ENCODE data around the gene HNRNPC.
"Not testable (repeated sequence)": the region's sequence is repeated elsewhere in the genome, so short reads cannot be mapped to it uniquely, and the experiment has no call there.

HNRNPC gene

GRCh38 chr14:21244544-21244943 lies 24.7 kb downstream of the HNRNPC start:
- DNase-seq (ENCODE audit: low spot score) = no peak

- DNase-seq (ENCODE audit: low spot score) = no peak
Measured at GRCh38 chr14:21241218-21241819, 27.9 kb downstream of the HNRNPC start.

- DNase-seq (ENCODE audit: low spot score) = no peak
Measured at GRCh38 chr14:21240417-21240816, 28.8 kb downstream of the HNRNPC start.

GRCh38 chr14:21238823-21239518 lies 30.3 kb downstream of the HNRNPC start:
- DNase-seq (ENCODE audit: low spot score) = no peak

- DNase-seq (ENCODE audit: low spot score) = no peak
Measured at GRCh38 chr14:21236948-21237797, 32.1 kb downstream of the HNRNPC start.

GRCh38 chr14:21234112-21234511 lies 35.1 kb downstream of the HNRNPC start:
- no peak for DNase-seq (ENCODE audit: low spot score)

GRCh38 chr14:21233457-21234076 lies 35.7 kb downstream of the HNRNPC start:
- DNase-seq (ENCODE audit: low spot score) = no peak

- no peak for DNase-seq (ENCODE audit: low spot score)
Measured at GRCh38 chr14:21231020-21231652, 38.1 kb downstream of the HNRNPC start.

- no peak for DNase-seq (ENCODE audit: low spot score)
Measured at GRCh38 chr14:21229821-21230220, 39.4 kb downstream of the HNRNPC start.

GRCh38 chr14:21227981-21228380 lies 41.3 kb downstream of the HNRNPC start:
- no peak for DNase-seq (ENCODE audit: low spot score)

GRCh38 chr14:21227150-21227549 lies 42.1 kb downstream of the HNRNPC start:
- DNase-seq (ENCODE audit: low spot score) = no peak

GRCh38 chr14:21226467-21226866 lies 42.8 kb downstream of the HNRNPC start:
- no peak for DNase-seq (ENCODE audit: low spot score)

GRCh38 chr14:21225164-21225563 lies 44.1 kb downstream of the HNRNPC start:
- DNase-seq (ENCODE audit: low spot score) = not testable (repeated sequence)

GRCh38 chr14:21220874-21221477 lies 48.3 kb downstream of the HNRNPC start:
- DNase-seq (ENCODE audit: low spot score) = no peak

- no peak for DNase-seq (ENCODE audit: low spot score)
Measured at GRCh38 chr14:21219561-21220111, 49.6 kb downstream of the HNRNPC start.

GRCh38 chr14:21219120-21219519 lies 50.1 kb downstream of the HNRNPC start:
- DNase-seq (ENCODE audit: low spot score) = no peak

GRCh38 chr14:21215879-21216251 lies 53.4 kb downstream of the HNRNPC start:
- DNase-seq (ENCODE audit: low spot score) = no peak

- DNase-seq (ENCODE audit: low spot score) = no peak
Measured at GRCh38 chr14:21215130-21215878, 53.9 kb downstream of the HNRNPC start.

GRCh38 chr14:21213652-21214051 lies 55.6 kb downstream of the HNRNPC start:
- DNase-seq (ENCODE audit: low spot score) = no peak

- DNase-seq (ENCODE audit: low spot score) = not testable (repeated sequence)
Measured at GRCh38 chr14:21212824-21213223, 56.4 kb downstream of the HNRNPC start.

- no peak for DNase-seq (ENCODE audit: low spot score)
Measured at GRCh38 chr14:21211509-21211908, 57.7 kb downstream of the HNRNPC start.
